ENCODE measurements around the gene ZNF264.
A peak's percentile ranks its signal among the peaks of the same experiment; 100 is the strongest.
"Not testable (repeated sequence)": the region's sequence is repeated elsewhere in the genome, so short reads cannot be mapped to it uniquely, and the experiment has no call there.

Gene ZNF264

GRCh38 chr19:57191141-57192076, at the start of gene ZNF264:
Gene ZNF264, plus strand, starts transcription at chr19:57191500. Its CDS starts 414 bp downstream, at chr19:57191914.
- DNase-seq (ENCODE audit: insufficient read length, low spot score) = peak; percentile 75
- FAIRE-seq = peak; percentile 80

GRCh38 chr19:57141699-57142098, 49.6 kb upstream of the ZNF264 start:
- FAIRE-seq (no peak), DNase-seq (ENCODE audit: insufficient read length, low spot score) (no peak)

DNA sequence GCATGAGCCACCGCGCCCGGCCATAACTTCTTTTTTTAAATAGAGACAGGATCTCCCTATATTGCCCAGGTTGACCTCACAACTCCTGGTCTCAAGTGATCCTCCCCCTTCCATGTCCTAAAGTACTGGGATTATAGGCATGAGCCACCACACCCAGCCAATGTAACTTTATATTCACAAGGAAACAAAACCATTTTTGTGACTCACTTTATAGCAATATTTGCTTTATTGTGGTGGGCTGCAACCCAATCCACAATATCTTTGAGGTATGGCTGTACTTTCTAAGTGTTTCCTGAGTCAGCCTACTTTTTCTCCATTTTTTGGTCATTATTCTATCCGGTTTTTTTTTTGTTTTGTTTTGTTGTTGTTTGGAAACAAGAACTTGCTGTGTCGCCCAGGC, 38.4 kb upstream of the ZNF264 start:
- FAIRE-seq (no peak), DNase-seq (ENCODE audit: insufficient read length, low spot score) (no peak)

DNA sequence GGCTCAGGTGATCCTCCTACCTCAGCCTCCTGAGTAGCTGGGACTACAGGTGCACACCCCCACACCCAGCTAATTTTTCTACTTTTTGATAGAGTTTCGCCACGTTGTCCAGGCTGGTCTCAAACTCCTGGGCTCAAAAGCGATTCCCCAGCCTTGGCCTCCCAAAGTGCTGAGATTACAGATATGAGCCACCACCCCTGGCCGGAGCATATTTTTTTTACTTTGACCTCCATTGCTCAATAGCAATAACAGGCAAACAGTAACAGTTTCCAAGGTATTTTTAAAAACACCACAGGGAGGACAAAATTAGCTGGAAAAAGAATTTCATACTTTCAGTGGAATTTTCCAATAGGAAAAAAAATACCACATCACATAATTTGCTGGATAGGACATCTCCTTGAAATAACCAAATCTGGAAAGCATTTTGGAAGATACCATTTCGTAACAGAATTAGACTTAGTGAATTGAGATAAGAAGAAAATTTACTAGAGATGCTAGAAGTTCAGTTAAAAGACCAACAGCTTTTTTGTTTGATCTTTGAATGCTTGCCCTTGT, 29.2 kb upstream of the ZNF264 start:
- DNase-seq (ENCODE audit: insufficient read length, low spot score) (no peak), FAIRE-seq (no peak)

DNA sequence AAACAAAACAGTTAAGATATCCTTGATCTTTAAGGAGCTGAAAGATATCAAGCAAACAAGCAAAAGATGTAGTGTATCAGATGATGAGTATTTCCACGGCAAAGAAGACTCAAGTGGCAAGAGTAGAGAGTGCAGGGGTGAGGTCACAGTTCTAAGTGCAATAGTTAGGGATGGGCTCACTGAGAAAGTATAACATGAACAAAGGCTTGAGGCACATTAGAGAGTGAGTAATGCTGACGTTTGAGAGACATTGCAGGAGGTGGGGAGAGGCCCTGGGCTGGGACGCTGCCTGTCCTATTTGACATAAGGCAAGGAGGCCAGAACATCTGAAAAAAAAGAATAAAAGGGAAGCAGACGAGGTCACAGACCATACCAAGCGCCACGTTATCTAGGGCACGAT, 25.5 kb upstream of the ZNF264 start:
- FAIRE-seq = no peak
- no peak for DNase-seq (ENCODE audit: insufficient read length, low spot score)

DNA sequence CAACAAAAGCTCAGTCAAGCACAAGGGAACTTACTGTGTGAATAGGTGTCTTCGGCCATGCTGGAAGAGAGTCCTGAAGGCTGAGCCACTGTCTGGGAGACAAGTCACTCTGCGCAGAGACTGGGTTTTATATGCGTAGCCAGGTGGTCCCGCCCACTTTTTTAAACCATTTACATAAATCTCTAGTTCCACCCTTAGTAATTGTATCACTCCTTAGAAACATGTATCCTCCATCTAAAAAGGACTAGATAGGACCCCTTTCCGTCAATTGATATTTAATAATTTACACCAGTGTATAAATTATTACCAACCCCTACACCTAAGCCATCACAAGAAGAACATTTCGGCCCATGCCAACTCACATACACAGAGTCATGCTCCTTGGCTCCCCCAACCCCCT, 23.9 kb upstream of the ZNF264 start, which contains the start of gene DUXA:
Gene DUXA (minus strand): TSS at position 101 of the 400 bp plus-strand sequence. CDS start 42 bp downstream, at position 59.
- no peak for DNase-seq (ENCODE audit: insufficient read length, low spot score)
- no peak for FAIRE-seq

DNA sequence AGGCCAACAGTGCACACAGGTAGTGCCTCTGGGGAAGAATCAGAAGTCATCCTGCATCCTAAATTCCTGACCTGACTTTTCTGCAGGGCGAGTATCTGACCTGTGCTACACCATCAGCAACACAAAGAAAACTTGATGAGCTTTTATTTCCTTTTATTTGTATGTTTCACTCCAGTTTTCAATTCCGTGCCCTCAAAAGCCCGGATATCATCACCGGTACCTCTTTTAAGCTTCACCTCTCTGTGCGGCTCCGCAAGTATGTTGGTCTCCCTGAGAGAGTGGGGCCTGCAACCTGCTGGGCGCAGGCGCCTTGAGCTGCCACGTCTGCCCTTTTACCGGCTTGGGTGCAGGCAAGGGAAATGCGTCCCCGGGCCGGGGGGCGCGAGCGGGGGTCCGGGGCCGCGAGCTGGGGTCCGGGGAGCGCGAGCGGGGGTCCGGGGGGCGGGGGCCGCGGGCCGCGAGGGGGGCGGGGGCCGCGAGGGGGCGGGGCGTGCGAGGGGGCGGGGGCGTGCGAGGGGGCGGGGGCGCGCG, 19.7 kb upstream of the ZNF264 start:
- DNase-seq (ENCODE audit: insufficient read length, low spot score) (peak; percentile 36), FAIRE-seq (no peak)

DNA sequence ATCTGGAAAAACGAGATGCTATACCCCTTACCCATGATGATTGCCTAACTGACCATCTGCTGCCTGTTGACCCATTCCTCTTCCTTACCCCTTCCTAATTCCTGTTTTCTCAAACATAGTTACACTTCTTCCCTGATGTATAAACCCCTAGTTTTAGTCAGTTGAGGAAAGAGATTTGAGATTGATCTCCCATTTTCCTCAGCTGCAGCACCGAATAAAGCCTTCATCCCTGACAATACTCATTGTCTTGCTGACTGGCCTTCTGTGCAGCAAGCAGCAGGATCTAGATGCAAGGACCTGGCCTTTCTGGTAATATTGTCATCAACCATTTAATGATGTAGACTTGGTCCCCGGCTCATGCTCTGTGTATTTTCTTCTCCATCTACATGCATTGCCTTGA, 999 bp upstream of the ZNF264 start:
- DNase-seq (ENCODE audit: insufficient read length, low spot score) (no peak), FAIRE-seq (no peak)

- no peak for DNase-seq (ENCODE audit: insufficient read length, low spot score)
- no peak for FAIRE-seq
Observed at GRCh38 chr19:57192077-57192420, 749 bp downstream of the ZNF264 start.

- FAIRE-seq (no peak), DNase-seq (ENCODE audit: insufficient read length, low spot score) (no peak)
Observed at GRCh38 chr19:57192993-57193392, 1.7 kb downstream of the ZNF264 start.

- FAIRE-seq; DNase-seq (ENCODE audit: insufficient read length, low spot score): not testable (repeated sequence)
Observed at GRCh38 chr19:57197874-57198273, 6.6 kb downstream of the ZNF264 start.

DNA sequence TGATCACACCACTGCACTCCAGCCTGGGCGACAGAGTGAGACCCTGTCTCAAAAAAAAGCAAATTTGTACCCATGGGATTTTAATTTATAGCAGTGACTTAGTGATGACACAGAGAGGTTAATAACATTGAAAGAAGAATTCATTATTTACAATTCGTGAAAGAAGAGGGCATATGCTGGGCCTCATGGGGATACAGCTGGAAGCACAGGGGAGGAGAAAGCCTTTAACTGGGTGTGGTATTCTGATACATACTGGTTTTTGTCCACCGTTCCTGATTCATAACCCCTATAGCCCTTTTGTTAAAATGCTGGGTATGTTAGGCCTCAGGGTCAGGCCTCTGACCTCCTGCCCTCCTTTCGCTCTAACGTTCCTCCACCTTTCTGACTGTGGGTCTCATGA, 10.9 kb downstream of the ZNF264 start:
- DNase-seq (ENCODE audit: insufficient read length, low spot score) = no peak
- no peak for FAIRE-seq

DNA sequence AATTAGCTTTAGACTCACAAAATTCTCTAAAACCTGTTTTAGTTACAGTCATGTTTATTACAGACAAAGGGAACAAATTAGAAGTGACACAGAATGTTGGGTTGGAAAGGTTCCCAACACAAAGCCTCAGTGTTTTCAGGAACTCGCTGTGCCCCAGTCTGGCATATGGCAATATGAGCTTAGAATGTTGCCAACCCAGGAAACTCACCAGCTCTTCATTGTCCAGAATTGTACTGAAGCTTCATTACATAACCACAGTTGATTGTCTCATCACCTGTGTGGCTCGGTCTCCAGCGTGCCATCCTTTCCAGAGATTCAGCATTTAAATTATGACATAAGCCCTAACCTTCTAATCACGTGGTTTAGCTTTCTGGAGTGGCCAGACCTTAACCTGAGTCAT, 19.1 kb downstream of the ZNF264 start:
- DNase-seq (ENCODE audit: insufficient read length, low spot score) (no peak), FAIRE-seq (no peak)

DNA sequence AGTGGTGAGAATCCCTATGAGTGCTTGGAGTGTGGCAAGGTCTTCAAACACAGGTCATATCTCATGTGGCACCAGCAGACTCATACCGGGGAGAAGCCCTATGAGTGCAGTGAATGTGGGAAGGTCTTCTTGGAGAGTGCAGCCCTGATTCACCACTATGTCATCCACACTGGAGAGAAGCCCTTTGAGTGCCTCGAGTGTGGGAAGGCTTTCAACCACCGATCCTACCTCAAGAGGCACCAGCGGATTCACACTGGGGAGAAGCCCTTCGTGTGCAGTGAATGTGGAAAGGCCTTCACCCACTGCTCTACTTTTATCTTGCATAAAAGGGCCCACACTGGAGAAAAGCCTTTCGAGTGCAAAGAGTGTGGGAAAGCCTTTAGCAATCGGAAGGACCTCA, 20.8 kb downstream of the ZNF264 start:
- DNase-seq (ENCODE audit: insufficient read length, low spot score) (no peak), FAIRE-seq (no peak)

DNA sequence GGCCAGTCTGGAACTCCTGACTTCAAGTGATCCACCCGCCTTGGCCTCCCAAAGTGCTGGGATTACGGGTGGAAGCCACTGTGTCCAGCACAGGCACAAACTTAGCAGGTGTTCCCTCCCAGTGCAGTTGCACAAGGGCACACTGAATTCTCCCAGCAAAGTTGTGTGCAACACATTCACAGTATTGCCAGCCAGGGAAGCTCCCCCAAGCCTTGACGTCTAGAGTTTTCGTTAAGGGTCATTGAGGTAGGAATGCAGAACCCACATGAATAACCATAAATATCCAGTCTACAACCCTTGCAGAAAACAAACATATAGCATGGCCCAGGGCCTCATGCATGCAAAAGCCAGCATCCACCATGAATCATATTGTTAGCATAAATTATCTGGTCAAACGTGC, 36.2 kb downstream of the ZNF264 start:
- FAIRE-seq = no peak

DNA sequence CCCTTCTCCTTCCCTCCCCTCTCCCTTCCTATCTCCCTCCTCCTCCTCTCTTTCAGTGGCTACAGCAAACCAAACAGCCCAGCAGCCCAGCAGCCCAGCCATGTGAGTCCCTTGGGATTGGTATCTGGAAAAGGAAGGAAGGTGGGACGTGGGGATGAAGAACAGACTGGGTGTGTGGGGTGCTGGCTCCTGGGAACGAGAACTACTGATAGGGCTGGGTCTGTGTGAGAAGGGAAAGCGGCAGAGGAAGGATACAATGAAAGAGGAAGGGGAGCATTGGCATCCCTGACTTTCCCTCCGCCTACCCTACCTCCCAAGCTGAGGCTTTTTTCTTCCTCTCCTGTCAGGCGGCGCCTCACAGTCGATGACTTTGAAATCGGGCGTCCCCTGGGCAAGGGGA, 40.4 kb downstream of the ZNF264 start:
- no peak for FAIRE-seq
- no peak for DNase-seq (ENCODE audit: insufficient read length, low spot score)

More for the DNA sequence above, 36.2 kb downstream of the ZNF264 start:
- DNase-seq (ENCODE audit: insufficient read length, low spot score) = no peak

DNA sequence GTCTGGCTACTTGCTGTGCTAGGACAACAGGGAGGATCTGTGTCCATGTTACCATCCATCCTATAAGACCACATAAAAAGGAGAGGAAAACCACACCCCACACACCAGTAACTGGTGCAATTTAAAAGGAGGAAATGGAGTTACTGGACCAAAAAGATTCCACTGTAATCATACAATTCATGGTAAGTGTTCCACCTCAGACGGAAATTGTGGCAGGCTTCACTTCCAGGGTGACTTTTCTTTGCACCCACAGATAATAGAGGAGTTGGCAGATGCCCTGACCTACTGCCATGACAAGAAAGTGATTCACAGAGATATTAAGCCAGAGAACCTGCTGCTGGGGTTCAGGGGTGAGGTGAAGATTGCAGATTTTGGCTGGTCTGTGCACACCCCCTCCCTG, 41.9 kb downstream of the ZNF264 start:
- FAIRE-seq = no peak
- no peak for DNase-seq (ENCODE audit: insufficient read length, low spot score)

DNA sequence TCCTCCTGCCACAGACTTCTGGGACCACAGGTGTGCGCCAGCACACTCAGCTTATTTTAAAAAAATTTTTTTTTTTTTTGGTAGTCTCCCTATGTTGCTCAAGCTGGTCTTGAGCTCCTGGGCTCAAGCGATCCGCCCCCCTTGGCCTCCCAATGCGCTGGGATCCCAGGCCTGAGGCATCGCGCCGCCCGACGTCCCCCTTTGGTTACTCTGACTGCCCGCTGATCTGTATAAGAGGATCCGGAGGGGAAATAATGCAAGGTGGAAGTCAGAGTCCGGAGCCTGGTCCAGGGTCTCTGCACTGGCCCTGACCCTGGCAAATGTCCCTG, 48.6 kb downstream of the ZNF264 start:
- FAIRE-seq = no peak

GRCh38 chr19:57240311-57241090, 49.2 kb downstream of the ZNF264 start, which contains the start of gene ZNF805:
Gene ZNF805, plus strand, starts transcription at chr19:57240632. Its CDS starts 260 bp downstream, at chr19:57240892.
- peak; percentile 98 for FAIRE-seq

More for the DNA sequence above, 48.6 kb downstream of the ZNF264 start:
- no peak for DNase-seq (ENCODE audit: insufficient read length, low spot score)

DNA sequence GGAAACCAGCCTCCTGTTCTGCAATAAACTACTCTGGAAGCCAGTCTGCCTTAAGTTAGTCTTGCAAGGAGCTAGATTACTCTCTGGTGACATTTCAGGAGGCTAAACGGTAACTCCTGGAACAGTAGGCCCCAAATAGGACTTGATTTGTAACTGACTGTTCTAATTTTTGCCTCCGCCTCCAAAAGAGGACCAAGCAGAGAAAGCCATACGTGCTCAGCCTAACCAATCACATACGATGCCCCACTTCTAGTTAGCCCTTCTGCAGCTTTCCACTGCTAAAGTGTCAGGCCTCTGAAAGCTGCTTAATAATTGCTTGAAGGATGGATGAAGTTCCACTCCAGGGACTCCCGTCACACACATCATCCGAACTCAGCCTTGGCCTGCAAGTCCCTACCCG, 49.9 kb downstream of the ZNF264 start:
- no peak for DNase-seq (ENCODE audit: insufficient read length, low spot score)
- peak; percentile 45 for FAIRE-seq

More at GRCh38 chr19:57240311-57241090, 49.2 kb downstream of the ZNF264 start, which contains the start of gene ZNF805:
- DNase-seq (ENCODE audit: insufficient read length, low spot score) = peak; percentile 93

DNA sequence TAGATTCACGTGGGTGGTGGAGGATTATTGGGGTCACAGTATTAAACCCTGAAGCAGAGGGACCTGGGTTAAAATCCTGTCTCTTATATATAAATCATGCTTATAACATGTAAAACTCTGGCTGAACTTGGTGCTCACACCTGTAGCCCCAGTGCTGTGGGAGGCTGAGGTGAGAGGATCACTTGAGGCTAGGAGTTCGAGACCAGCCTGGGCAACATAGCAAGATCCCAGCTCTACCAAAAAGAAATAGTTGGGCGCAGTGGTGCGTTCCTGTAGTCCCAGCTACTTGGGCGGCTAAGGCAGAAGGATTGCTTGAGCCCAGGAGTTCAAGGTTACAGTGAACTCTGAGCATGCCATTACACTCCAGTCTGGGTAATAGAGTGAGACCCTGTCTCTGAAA, 51.5 kb downstream of the ZNF264 start:
- DNase-seq (ENCODE audit: insufficient read length, low spot score) = no peak
- FAIRE-seq = no peak
